H9 (cell line): ENCODE results near the gene HECTD1. TPM values are rescaled to one million over a fixed set of nuclear protein-coding genes. Genes with fewer than 3 reads are reported as not detected.
A peak's percentile ranks its signal among the peaks of the same experiment; 100 is the strongest.

Experiments used
- DNase-seq: peaks from one replicate; pipeline ENCODE4 v3.0.0-alpha.2; 2017
- H2AFZ ChIP-seq: one replicate; pipeline ENCODE4 v1.6.1; 2013; ENCODE audit warnings: mild to moderate bottlenecking, low read length, control low read depth, moderate library complexity
- H2AK5ac ChIP-seq: 2 replicates; pipeline ENCODE4 v1.6.1; 2013; ENCODE audit warnings: low read length, control low read depth, mixed read lengths; ENCODE audit not compliant: insufficient read length
- H2BK120ac ChIP-seq: one replicate; pipeline ENCODE4 v1.6.1; 2013; ENCODE audit warnings: low read depth, mild to moderate bottlenecking, low read length, control low read depth, inconsistent platforms; ENCODE audit not compliant: poor library complexity, severe bottlenecking
- H2BK12ac ChIP-seq: 2 replicates; pipeline ENCODE4 v1.6.1; 2013; ENCODE audit warnings: low read length, control low read depth, mixed read lengths, low read depth; ENCODE audit not compliant: insufficient read length
- H2BK15ac ChIP-seq: 2 replicates; pipeline ENCODE4 v1.6.1; 2013; ENCODE audit warnings: low read depth, low read length, control low read depth
- H2BK20ac ChIP-seq: one replicate; pipeline ENCODE4 v1.6.1; 2013; ENCODE audit warnings: low read depth, mild to moderate bottlenecking, low read length, control low read depth, inconsistent platforms; ENCODE audit not compliant: poor library complexity, severe bottlenecking
- H2BK5ac ChIP-seq: 2 replicates; pipeline ENCODE4 v1.6.1; 2013; ENCODE audit warnings: low read length, control low read depth, mixed read lengths; ENCODE audit not compliant: insufficient read length
- H3K14ac ChIP-seq: 2 replicates; pipeline ENCODE4 v1.6.1; 2013; ENCODE audit warnings: low read length, control low read depth; ENCODE audit not compliant: insufficient read depth
- H3K18ac ChIP-seq: 2 replicates; pipeline ENCODE4 v1.6.1; 2013; ENCODE audit warnings: low read depth, mild to moderate bottlenecking, mixed read lengths, low read length, control low read depth; ENCODE audit not compliant: insufficient read length
- H3K23ac ChIP-seq: 2 replicates; pipeline ENCODE4 v1.6.1; 2013; ENCODE audit warnings: low read length, control low read depth, mixed read lengths, low read depth; ENCODE audit not compliant: insufficient read length
- H3K23me2 ChIP-seq: 2 replicates; pipeline ENCODE4 v1.6.1; 2013; ENCODE audit warnings: low read depth, mild to moderate bottlenecking, mixed read lengths, low read length, control low read depth; ENCODE audit not compliant: insufficient read length, poor library complexity, severe bottlenecking
- H3K27ac ChIP-seq: 2 replicates; pipeline ENCODE4 v1.5.1; 2013; ENCODE audit warnings: low read length, control low read depth, mixed read lengths, low read depth; ENCODE audit not compliant: insufficient read length
- H3K27me3 ChIP-seq: 2 replicates; pipeline ENCODE4 v1.6.1; 2013; ENCODE audit warnings: low read length, control low read depth, inconsistent platforms; ENCODE audit not compliant: insufficient read depth
- H3K4ac ChIP-seq: 2 replicates; pipeline ENCODE4 v1.6.1; 2013; ENCODE audit warnings: low read depth, mild to moderate bottlenecking, control low read depth, inconsistent platforms, low read length, moderate library complexity
- H3K4me1 ChIP-seq: 2 replicates; pipeline ENCODE4 v1.6.1; 2013; ENCODE audit warnings: low read length, control low read depth, inconsistent platforms; ENCODE audit not compliant: insufficient read depth
- H3K4me2 ChIP-seq: 2 replicates; pipeline ENCODE4 v1.6.1; 2013; ENCODE audit warnings: low read length, control low read depth, mixed read lengths; ENCODE audit not compliant: insufficient read length, insufficient read depth
- H3K56ac ChIP-seq: 2 replicates; pipeline ENCODE4 v1.6.1; 2013; ENCODE audit warnings: low read depth, mild to moderate bottlenecking, mixed read lengths, low read length, control low read depth; ENCODE audit not compliant: insufficient read length
- H3K79me1 ChIP-seq: 2 replicates; pipeline ENCODE4 v1.6.1; 2013; ENCODE audit warnings: low read depth, mild to moderate bottlenecking, moderate library complexity, low read length, control low read depth, inconsistent platforms; ENCODE audit not compliant: insufficient read depth, poor library complexity, severe bottlenecking
- H3K79me2 ChIP-seq: 2 replicates; pipeline ENCODE4 v1.6.1; 2013; ENCODE audit warnings: low read length, control low read depth, inconsistent platforms; ENCODE audit not compliant: insufficient read depth
- H3K9ac ChIP-seq: 2 replicates; pipeline ENCODE4 v1.6.1; 2013; ENCODE audit warnings: low read length, control low read depth, mixed read lengths; ENCODE audit not compliant: insufficient read length; ENCODE audit errors: extremely low read depth
- H3K9me3 ChIP-seq: one replicate; pipeline ENCODE4 v1.6.1; 2013; ENCODE audit warnings: low read depth, low read length, inconsistent platforms; ENCODE audit not compliant: control insufficient read depth
- H3T11ph ChIP-seq: one replicate; pipeline ENCODE4 v1.6.1; 2013; ENCODE audit warnings: mild to moderate bottlenecking, low read length, control low read depth, inconsistent platforms
- H4K20me1 ChIP-seq: one replicate; pipeline ENCODE4 v1.6.1; 2013; ENCODE audit not compliant: control insufficient read depth, insufficient read length, insufficient read depth
- H4K5ac ChIP-seq: 2 replicates; pipeline ENCODE4 v1.6.1; 2013; ENCODE audit warnings: low read depth, mild to moderate bottlenecking, mixed read lengths, low read length, control low read depth; ENCODE audit not compliant: insufficient read length
- H4K8ac ChIP-seq: replicated peaks from 2 replicates; pipeline ENCODE4 v1.6.1; 2013; ENCODE audit warnings: low read length, control low read depth, mixed read lengths, low read depth; ENCODE audit not compliant: insufficient read length
- H4K91ac ChIP-seq: 2 replicates; pipeline ENCODE4 v1.6.1; 2013; ENCODE audit warnings: low read depth, mild to moderate bottlenecking, moderate library complexity, mixed read lengths, low read length, control low read depth; ENCODE audit not compliant: insufficient read length
- H3K27ac Mint-ChIP-seq, 3 experiments: 2 replicates in 2 of 3; 3 replicates in 1 of 3; pipeline ENCODE4 v1.8.0; 2020 to 2021; ENCODE audit warnings: mixed read lengths in 3 of 3, mild to moderate bottlenecking in 1 of 3, moderate library complexity in 1 of 3
- H3K27me3 Mint-ChIP-seq: 2 replicates; pipeline ENCODE4 v1.8.0; 2021; ENCODE audit warnings: low read depth, mild to moderate bottlenecking, moderate library complexity, mixed read lengths
- H3K36me3 Mint-ChIP-seq, 3 experiments: 2 replicates in 2 of 3; 3 replicates in 1 of 3; pipeline ENCODE4 v1.8.0; 2020 to 2021; ENCODE audit warnings: low read depth in 3 of 3, mixed read lengths in 3 of 3; ENCODE audit not compliant: insufficient read depth in 1 of 3
- H3K4me1 Mint-ChIP-seq, 2 experiments: 2 replicates each; pipeline ENCODE4 v1.8.0; 2020; ENCODE audit warnings: mixed read lengths in 2 of 2
- H3K4me3 Mint-ChIP-seq, 2 experiments: 2 replicates in 1 of 2; 3 replicates in 1 of 2; pipeline ENCODE4 v1.8.0; 2020 to 2021; ENCODE audit warnings: mild to moderate bottlenecking in 2 of 2, mixed read lengths in 2 of 2, moderate library complexity in 1 of 2
- H3K9me3 Mint-ChIP-seq, 2 experiments: 2 replicates in 1 of 2; 3 replicates in 1 of 2; pipeline ENCODE4 v1.8.0; 2020; ENCODE audit warnings: mild to moderate bottlenecking in 2 of 2, mixed read lengths in 2 of 2, moderate library complexity in 1 of 2
- CTCF ChIP-seq: fragments of 200-600 bp; sonication (generic); conservative IDR thresholded peaks from 3 replicates; pipeline ENCODE4 v1.8.0; 2021; ENCODE audit warnings: antibody characterized with exemption, mild to moderate bottlenecking
- WGBS: extraction: QIAGEN DNeasy Blood & Tissue Kit; methylation state at CpG from one replicate; pipeline ENCODE4 v1.1.7; 2013; ENCODE audit warnings: missing lambda C conversion rate, low lambda C conversion rate, mixed read lengths; ENCODE audit not compliant: insufficient read length; ENCODE audit errors: extremely low coverage; 5-methylcytosine and 5-hydroxymethylcytosine counted together
- total RNA-seq: library from RNA; stranded (reverse); gene quantifications from 2 replicates; pipeline ENCODE4 v1.2.1, GENCODE V29; 2021

The HECTD1 gene
- total RNA-seq, 1 experiment from 2014 or later: 135 TPM

- H3K27ac Mint-ChIP-seq: 0 out of 7 replicates have a peak overlapping the region, but pooled peaks of 1 of the 3 experiments have one; percentile 74
- no peaks in the 10 kb centered on the region for H3K79me1 ChIP-seq
- no peak overlapping the region for H3K14ac ChIP-seq
- no peak overlapping the region for H2BK120ac ChIP-seq
- H4K91ac ChIP-seq: no peak overlapping the region
- no peak overlapping the region for H2BK20ac ChIP-seq
- no peak for DNase-seq
- H3K56ac ChIP-seq: no peak overlapping the region
- peaks cover 0 to 13% of the 10 kb centered on the region in 2 experiments; a peak in 1 of 5 replicates for H3K9me3 Mint-ChIP-seq
- H3K9ac ChIP-seq: no peak overlapping the region
- H3K18ac ChIP-seq: no peak overlapping the region
- no peak overlapping the region for H3K4me3 Mint-ChIP-seq
- TF ChIP-seq CTCF: no peak
- H2BK5ac ChIP-seq: no peak overlapping the region
- H3K27me3 Mint-ChIP-seq: no peaks in the 10 kb centered on the region
- no peak overlapping the region for H2AK5ac ChIP-seq
- no peaks in the 10 kb centered on the region for H3K79me2 ChIP-seq
- H3K23ac ChIP-seq: no peak overlapping the region
- H4K8ac ChIP-seq: no peak overlapping the region
- no peaks in the 10 kb centered on the region for H4K20me1 ChIP-seq
- H2BK15ac ChIP-seq: no peak overlapping the region
- no peaks in the 10 kb centered on the region for H3K4me1 Mint-ChIP-seq
- no peaks in the 10 kb centered on the region for H3K23me2 ChIP-seq
- no peaks in the 10 kb centered on the region for H3K9me3 ChIP-seq
- H2AFZ ChIP-seq: no peak overlapping the region
- no peak overlapping the region for H3K27ac ChIP-seq
- no peak overlapping the region for H3K4ac ChIP-seq
- H3K4me1 ChIP-seq: no peaks in the 10 kb centered on the region
- H4K5ac ChIP-seq: no peak overlapping the region
- no CpG with 5 or more reads among the region's 3 CpGs for WGBS
- no peak overlapping the region for H2BK12ac ChIP-seq
- H3K4me2 ChIP-seq: no peak overlapping the region
- H3K27me3 ChIP-seq: no peaks in the 10 kb centered on the region
- peaks cover 43 to 89% (median 74%) of the 10 kb centered on the region in 3 experiments for H3K36me3 Mint-ChIP-seq
- H3T11ph ChIP-seq: no peak overlapping the region
These were observed 100.8 kb downstream of the HECTD1 start for GRCh38 chr14:31106768-31107167.
